ENCODE results near the gene VSIG10.

DNA sequence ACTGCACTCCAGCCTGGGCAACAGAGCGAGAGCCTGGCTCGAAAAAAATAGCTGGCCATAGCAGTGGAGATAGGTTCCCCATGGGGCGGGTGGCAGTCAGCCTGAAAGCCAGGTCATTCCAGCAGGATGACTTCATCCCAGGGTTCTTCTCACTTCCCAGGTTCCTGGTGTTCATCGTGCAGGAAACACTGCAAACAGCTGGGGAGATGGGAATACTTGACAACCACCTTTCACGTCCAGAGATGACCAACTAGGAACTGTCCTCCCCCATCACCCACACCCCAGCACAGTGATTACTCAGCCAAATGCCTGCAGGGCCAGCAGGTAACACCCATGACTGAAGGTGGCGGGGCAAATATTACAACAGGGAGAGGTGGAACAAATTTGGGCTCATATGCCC lies 1.7 kb downstream of the VSIG10 start:
- TF ChIP-seq, protein P1, sequence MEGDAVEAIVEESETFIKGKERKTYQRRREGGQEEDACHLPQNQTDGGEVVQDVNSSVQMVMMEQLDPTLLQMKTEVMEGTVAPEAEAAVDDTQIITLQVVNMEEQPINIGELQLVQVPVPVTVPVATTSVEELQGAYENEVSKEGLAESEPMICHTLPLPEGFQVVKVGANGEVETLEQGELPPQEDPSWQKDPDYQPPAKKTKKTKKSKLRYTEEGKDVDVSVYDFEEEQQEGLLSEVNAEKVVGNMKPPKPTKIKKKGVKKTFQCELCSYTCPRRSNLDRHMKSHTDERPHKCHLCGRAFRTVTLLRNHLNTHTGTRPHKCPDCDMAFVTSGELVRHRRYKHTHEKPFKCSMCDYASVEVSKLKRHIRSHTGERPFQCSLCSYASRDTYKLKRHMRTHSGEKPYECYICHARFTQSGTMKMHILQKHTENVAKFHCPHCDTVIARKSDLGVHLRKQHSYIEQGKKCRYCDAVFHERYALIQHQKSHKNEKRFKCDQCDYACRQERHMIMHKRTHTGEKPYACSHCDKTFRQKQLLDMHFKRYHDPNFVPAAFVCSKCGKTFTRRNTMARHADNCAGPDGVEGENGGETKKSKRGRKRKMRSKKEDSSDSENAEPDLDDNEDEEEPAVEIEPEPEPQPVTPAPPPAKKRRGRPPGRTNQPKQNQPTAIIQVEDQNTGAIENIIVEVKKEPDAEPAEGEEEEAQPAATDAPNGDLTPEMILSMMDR (IDR thresholded peaks at IDR 0.05; ENCODE audit: insufficient read depth, low read length, poor library complexity, severe bottlenecking): no peak
- no peak for TF ChIP-seq EZH2phosphoT487 (conservative IDR thresholded peaks at IDR 0.05; ENCODE audit: low read length)
